WI38 (cell line): ENCODE data around the gene TPO.

ENCODE experiments used
- H3K4me3 ChIP-seq: 2 replicates; pipeline ENCODE4 v1.5.1; 2011; ENCODE audit warnings: low read depth, mild to moderate bottlenecking, control low read depth, low read length
- CTCF ChIP-seq: IDR thresholded peaks from 2 replicates; pipeline ENCODE4 v1.5.1; 2012; ENCODE audit warnings: low read depth, mild to moderate bottlenecking, control low read depth, low read length

Gene TPO

GRCh38 chr2:1557467-1557820 is 144.2 kb downstream of the TPO start:
- H3K4me3 ChIP-seq = no peak overlapping the region
- no peak for TF ChIP-seq CTCF

GRCh38 chr2:1559589-1560175 is 146.4 kb downstream of the TPO start:
- no peak for TF ChIP-seq CTCF
- H3K4me3 ChIP-seq = no peak overlapping the region

GRCh38 chr2:1561259-1561658 is 148.0 kb downstream of the TPO start:
- no peak overlapping the region for H3K4me3 ChIP-seq
- TF ChIP-seq CTCF = no peak

GRCh38 chr2:1561811-1562421 is 148.7 kb downstream of the TPO start:
- no peak overlapping the region for H3K4me3 ChIP-seq
- TF ChIP-seq CTCF = no peak

- H3K4me3 ChIP-seq = no peak overlapping the region
- TF ChIP-seq CTCF = no peak
Observed at GRCh38 chr2:1563084-1563857, 150.0 kb downstream of the TPO start.

- no peak for TF ChIP-seq CTCF
- no peak overlapping the region for H3K4me3 ChIP-seq
Observed at GRCh38 chr2:1563943-1564891, 151.0 kb downstream of the TPO start.
